Measurements from ENCODE around the gene VAV2. TPM values are rescaled to one million over a fixed set of nuclear protein-coding genes. Genes with fewer than 3 reads are reported as not detected.

VAV2 gene
- total RNA-seq, 1 experiment from 2014 or later: 22.8 TPM

DNA sequence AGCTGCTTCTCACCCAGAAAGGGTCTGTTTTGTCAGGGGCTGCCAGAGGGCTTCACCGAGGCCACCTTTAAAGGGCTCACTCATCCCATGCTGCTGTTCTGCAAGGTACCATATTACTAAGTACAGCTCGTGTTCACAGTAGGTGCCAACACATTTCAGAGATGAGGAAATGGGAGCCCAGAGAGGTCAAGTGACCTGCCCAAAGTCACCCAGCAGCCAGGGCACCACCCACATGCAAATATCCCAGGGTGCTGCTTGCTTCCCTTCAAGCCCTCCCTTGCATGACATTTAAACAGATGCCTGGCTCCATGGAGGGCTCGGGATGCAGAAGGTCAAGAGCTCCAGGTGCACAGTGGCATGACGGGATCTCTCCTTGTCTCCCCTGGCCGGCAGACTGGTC, 130.4 kb downstream of the VAV2 start:
- DNase-seq: no peak
- Histone ChIP-seq H3K36me3 (no peaks in the 10 kb centered on the region; the same call in 1 of the 2 replicates), H3K9me3 (no peaks in the 10 kb centered on the region), H3K4me3 (no peak overlapping the region), H3K27me3 (no peaks in the 10 kb centered on the region)

DNA sequence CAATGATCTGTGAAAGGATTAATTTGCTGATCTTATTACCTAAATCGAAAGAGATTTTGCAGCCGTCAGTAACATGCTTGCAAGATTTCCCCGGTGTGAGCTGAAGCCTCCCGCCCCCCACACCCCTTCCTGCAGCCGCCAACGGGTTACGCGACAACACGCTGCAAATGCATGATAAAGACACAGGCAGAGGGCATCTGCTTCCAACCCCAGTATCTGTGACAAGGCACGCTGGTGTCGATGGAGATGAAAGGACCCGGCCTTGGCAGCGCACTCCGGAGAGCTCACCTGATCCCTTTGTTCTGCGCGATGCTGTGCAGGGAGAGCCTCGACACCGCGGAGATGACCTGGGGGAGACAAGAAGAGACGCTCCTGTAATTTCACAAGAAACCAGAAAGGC, 131.0 kb downstream of the VAV2 start:
- H3K9me3 ChIP-seq: no peaks in the 10 kb centered on the region
- no peak for DNase-seq
- H3K27me3 ChIP-seq: no peaks in the 10 kb centered on the region
- no peak overlapping the region for H3K4me3 ChIP-seq
- no peaks in the 10 kb centered on the region; the same call in 1 of the 2 replicates for H3K36me3 ChIP-seq

DNA sequence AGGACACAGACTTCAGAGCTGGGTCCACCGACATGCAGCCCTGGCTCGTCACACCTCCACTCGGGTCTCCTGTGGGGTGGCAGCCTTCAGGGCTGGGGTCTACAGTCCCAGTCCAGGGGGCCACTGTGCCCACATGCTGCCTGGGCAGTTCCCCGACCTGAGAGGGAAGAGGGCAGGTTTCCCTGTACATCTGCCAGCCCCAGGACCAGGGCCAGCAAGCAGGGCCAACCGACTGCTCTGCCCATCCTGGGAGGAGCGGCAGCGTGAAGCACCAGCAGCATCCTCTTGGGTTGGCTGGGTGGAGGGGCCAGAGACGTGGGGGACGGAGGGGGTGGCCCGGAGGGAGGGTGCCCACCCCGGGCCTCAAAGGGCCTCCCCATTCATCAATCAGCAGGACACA, 133.4 kb downstream of the VAV2 start:
- no peak for DNase-seq
- Histone ChIP-seq H3K9me3 (no peaks in the 10 kb centered on the region), H3K4me3 (no peak overlapping the region), H3K36me3 (no peaks in the 10 kb centered on the region), H3K27me3 (no peaks in the 10 kb centered on the region)

DNA sequence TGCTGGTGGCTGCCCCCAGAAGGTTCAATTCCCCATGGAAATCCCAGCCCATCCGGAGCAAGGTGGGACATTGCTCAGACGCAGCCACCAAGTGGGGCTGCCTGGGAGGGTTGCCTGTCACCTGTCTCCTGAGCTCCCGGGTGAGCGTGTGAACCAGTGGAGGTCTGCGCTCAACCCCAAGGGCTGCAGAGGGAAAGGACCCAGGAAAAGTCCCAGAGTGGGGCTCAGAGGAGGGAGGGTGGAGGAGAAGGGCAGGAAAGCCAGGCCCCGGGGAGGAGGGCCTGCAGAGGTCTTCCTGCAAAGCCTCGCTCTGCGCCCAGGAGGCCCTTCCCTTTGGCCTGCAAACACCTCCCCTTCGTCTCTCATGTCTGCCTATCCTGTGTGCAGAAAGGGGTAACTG, 134.5 kb downstream of the VAV2 start:
- H3K27me3 ChIP-seq: no peaks in the 10 kb centered on the region
- H3K9me3 ChIP-seq: no peaks in the 10 kb centered on the region
- no peak overlapping the region for H3K4me3 ChIP-seq
- no peak for DNase-seq
- no peaks in the 10 kb centered on the region for H3K36me3 ChIP-seq

DNA sequence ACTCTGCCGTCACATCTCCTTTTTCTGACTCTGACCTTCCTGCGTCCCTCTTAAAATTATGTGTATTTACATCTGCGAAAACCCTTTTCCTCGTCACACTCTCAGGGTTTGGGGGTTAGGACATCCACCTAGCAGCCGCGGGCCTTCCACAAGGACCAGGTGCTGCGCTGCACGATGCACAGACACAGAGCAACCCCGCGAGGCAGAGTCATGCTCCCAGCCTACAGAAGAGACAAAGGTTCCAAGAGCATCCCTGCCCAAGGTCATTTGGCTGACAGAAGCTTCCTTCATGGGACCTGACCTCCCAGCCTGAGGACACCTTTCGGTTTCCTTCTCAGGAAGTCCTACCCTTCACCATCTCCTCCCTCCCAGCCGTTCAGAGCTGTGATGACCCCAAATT, 135.3 kb downstream of the VAV2 start:
- Histone ChIP-seq H3K4me3 (no peak overlapping the region), H3K27me3 (no peaks in the 10 kb centered on the region), H3K9me3 (no peaks in the 10 kb centered on the region), H3K36me3 (no peaks in the 10 kb centered on the region)
- no peak for DNase-seq

DNA sequence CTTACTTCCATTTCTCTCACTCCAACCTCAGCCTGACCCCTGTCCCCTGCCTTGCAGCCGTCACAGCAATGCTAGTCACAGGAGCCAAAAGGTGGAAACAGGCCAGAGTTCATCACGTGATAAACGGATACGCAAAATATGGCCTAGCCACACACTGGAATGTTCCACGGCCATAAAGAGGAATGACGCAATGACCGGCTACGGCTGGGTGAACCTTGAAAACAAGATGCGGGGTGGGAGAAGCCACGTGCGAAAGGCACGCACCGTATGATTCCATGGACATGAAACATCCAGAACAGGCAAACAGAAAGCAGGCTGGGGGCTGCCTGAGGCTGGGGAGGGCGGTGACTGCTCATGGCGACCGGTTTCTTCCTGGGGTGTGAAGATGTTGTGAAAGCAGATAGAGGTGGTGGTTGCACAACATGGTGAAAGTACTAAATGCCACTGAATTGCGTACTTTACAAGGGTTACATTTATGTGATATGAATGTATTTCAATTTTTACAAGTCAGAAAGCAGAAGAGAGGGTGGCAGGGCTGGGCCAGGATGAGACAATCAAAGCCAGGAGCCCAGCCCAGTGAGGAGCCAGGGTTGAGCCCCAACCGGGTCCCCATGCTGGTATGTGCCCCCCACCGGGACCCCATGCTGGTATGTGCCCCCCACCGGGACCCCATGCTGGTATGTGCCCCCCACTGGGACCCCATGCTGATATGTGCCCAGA, 136.2 kb downstream of the VAV2 start:
- H3K4me3 ChIP-seq: no peak overlapping the region
- H3K9me3 ChIP-seq: no peaks in the 10 kb centered on the region
- no peaks in the 10 kb centered on the region for H3K27me3 ChIP-seq
- no peak for DNase-seq
- H3K36me3 ChIP-seq: no peaks in the 10 kb centered on the region

DNA sequence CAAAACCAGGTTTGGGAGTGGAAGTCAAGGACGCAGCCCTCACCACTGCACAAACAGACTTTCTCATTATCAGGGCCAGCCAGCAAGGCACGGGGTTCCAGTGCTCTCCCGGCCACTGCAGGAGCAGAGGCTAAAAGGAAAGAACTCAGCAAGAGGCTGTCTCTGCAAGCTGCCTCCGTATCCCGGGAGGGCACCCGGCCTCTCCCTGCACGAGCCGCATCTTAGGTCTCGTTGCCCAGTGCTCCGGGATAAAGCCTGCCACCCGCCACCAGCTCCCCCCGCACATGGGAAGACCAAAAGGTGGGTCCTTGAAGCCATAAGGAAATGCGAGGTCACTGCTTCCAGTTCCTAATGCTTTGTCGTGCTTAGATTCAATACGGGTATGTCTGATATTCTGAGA, 136.8 kb downstream of the VAV2 start:
- Histone ChIP-seq H3K27me3 (no peaks in the 10 kb centered on the region), H3K9me3 (no peaks in the 10 kb centered on the region), H3K36me3 (no peaks in the 10 kb centered on the region), H3K4me3 (no peak overlapping the region)
- DNase-seq: no peak

DNA sequence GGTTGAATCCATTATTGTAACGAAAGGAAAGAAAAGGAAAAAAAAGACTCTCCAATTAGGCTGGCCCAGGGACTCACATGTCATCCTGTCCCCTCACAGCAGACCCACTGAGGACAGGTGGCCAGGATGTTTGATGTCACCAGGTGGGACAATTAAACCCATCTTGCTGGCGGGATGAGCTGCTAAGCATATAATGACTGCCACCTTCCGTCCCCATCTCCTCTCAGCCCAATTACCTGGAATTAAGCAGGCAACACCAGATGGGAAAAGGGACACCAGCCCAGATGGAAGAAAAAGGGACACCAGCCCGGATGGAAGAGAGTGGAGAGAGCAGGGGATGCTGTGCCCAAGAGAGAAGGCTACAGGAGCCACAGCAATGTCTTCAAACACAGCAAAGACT, 137.4 kb downstream of the VAV2 start:
- H3K27me3 ChIP-seq: no peaks in the 10 kb centered on the region
- DNase-seq: no peak
- no peaks in the 10 kb centered on the region for H3K9me3 ChIP-seq
- no peaks in the 10 kb centered on the region for H3K36me3 ChIP-seq
- H3K4me3 ChIP-seq: no peak overlapping the region

DNA sequence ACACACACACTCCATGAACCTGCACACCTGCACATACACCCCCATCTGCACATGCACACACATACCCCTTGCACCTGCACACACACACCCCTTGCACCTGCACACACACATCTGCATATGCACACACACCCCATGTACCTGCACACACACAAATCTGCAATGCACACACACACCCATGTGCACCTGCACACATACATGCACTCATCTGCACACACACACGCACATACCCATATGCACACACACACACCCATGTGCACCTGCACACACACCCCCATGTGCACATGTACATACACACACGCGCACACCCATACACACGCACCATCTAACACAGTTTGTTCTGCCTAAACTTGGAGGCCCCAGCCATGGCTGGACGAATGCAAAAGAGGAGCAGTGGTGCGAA, 138.1 kb downstream of the VAV2 start:
- no peaks in the 10 kb centered on the region for H3K36me3 ChIP-seq
- no peaks in the 10 kb centered on the region for H3K27me3 ChIP-seq
- no peaks in the 10 kb centered on the region for H3K9me3 ChIP-seq
- no peak for DNase-seq
- H3K4me3 ChIP-seq: no peak overlapping the region

DNA sequence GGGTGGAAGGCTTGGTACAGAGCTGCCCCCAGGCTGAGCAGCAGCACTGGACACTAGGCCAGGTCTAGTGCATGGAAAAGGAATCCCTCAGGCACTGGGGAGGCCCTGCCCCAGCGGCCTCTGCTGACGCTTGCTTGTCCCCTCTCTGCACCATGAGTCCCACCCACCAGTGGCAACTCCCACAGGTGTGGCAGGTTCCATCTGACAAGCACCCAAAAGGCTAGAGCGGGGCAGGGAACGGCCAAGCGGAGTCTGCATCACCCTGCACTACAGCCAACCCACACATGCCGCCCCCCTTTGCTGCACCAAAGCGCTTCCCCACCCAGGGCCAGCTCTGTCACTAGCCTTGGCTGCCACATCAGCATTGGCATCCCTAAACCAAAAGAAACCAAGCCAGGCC, 138.8 kb downstream of the VAV2 start:
- H3K27me3 ChIP-seq: no peaks in the 10 kb centered on the region
- no peaks in the 10 kb centered on the region for H3K9me3 ChIP-seq
- no peaks in the 10 kb centered on the region for H3K36me3 ChIP-seq
- DNase-seq: no peak
- no peak overlapping the region for H3K4me3 ChIP-seq

DNA sequence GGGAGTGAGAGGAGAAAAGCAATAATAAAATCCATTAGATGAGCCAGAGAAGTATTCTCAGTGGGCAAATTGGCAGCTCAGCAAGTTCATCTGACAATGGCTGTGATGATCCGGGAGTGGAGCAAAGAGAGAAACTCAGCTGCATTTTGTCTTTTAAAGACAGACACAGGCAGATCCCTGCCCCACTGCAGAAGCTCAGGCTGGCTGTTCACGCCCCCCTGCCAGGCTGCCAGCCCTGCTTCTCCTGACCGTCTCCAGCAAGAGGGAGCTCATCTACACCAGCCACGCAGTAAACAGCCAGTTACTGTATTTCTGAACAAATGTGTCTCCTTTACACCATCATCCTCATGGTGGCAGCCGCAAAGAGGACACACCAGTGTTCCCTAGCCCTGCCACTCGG, 139.7 kb downstream of the VAV2 start:
- H3K9me3 ChIP-seq: no peaks in the 10 kb centered on the region
- H3K4me3 ChIP-seq: no peak overlapping the region
- no peaks in the 10 kb centered on the region for H3K36me3 ChIP-seq
- no peaks in the 10 kb centered on the region for H3K27me3 ChIP-seq
- no peak for DNase-seq

DNA sequence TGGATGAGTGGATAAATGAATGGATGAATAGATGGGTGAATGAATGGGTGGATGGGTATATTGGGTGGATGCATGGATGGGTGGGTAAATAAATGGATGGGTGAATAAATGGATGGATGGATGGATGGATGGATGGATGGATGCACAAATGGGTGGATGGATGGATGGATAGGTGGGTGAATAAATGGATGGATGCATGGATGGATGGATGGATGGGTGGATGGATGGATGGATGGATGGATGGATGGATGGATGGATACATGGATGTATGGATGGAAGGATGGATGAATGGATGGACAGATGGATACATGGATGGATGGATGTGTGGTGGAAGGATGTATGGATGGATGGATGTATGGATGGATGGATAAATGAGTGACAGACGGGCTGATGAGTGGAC, 140.4 kb downstream of the VAV2 start:
- Histone ChIP-seq H3K36me3 (no peaks in the 10 kb centered on the region), H3K4me3 (no peak overlapping the region), H3K9me3 (no peaks in the 10 kb centered on the region), H3K27me3 (no peaks in the 10 kb centered on the region)
- DNase-seq: no peak

DNA sequence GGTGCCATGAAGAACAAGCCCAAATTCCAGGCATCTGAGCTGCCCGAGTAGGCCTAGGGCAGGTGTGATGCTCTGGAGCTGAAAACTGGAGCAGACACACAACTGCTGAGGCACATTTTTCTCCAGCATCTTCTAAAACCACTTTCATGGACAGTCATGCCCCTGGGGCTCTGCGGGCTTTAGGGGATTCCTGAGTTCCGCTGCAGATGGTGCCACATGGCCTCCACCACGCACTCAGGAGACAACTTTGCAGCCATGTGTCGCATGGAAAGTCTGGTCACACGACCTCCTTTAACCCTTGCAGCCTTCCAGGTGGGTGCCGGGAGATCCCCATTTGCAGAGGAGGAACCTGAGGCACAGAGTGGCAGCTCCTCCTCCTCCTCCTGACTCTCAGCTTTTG, 141.2 kb downstream of the VAV2 start:
- no peaks in the 10 kb centered on the region for H3K27me3 ChIP-seq
- DNase-seq: no peak
- H3K36me3 ChIP-seq: no peaks in the 10 kb centered on the region
- H3K4me3 ChIP-seq: no peak overlapping the region
- no peaks in the 10 kb centered on the region for H3K9me3 ChIP-seq

DNA sequence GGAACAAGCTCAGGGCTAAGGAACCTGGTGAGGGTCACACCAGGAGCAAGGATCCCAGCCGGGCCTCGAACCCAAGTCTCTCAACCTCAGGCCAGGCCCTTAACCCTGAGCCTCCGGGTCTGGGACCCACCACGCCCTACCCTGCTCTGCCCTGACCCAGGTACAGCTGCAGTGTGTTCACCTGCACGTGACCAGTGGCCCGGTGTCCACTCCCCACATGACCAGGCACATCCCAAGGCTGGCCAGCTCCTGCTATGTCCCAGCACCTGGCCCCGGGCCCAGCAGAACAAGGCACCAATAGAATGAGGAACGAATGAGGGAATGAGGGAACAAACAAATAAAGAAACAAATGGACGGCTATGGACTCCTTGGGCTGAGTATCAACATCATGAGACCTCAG, 142.0 kb downstream of the VAV2 start:
- Histone ChIP-seq H3K27me3 (no peaks in the 10 kb centered on the region), H3K4me3 (no peak overlapping the region), H3K9me3 (no peaks in the 10 kb centered on the region), H3K36me3 (no peaks in the 10 kb centered on the region)
- no peak for DNase-seq

DNA sequence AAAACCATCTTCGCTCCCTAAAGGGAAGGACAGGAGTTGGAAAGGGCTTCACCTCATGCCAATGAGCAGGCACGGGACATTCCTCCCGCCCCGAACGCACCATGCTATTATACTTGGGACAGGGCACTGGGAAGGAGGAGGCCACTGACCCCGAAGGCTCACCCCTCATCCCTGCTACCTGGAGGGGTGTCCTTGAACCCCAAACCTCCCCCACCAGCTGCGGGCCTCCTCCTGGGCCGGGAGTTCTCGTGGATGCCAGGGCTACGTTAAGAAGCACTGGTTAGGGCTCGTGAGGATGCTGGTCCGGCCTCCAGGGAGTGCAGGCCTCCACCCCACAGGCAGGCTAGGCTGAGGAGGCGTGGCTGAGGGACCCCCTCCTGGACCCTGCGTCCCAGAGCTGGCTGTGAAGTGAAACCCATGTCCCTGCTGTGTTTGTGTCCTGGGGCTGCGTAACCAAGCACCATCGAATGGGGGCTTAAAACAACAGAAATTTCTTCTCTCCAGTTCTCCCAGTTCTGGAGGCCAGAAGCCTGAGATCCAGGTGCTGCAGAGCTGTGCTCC, 142.9 kb downstream of the VAV2 start:
- no peak for DNase-seq
- no peaks in the 10 kb centered on the region for H3K36me3 ChIP-seq

DNA sequence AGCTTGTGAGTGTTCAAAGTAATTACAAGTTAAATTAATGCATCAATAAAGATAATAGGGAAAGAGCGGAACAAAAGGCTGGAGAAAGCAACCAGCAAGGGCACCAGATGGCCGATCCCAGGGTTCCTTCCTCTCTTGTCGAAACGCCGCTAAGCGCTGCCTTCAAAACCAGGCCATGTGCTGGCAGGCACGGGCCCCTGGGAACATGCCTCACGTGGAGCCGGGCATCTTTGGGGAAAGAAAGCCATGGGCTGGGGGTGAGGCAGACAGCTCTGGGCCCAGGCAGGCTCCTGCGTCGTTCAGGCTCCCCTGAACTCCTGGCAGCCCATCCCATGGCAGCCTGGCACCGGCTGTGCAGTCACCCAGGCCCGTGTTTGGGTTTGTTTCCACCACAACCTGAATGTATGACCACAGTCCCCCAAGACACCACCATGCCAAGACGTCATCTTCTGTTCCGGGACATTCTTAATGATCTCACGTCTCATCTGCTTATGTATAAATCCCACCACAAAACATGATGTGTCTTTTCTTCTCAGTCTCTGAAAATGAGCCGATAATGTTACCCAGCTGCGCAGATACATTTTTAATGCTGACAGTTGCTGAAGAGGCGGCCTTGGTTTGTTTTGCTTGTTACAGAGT, 143.5 kb downstream of the VAV2 start:
- no peaks in the 10 kb centered on the region for H3K9me3 ChIP-seq
- H3K4me3 ChIP-seq: no peak overlapping the region
- H3K36me3 ChIP-seq: no peaks in the 10 kb centered on the region
- no peak for DNase-seq
- H3K27me3 ChIP-seq: no peaks in the 10 kb centered on the region

More for the DNA sequence above, 142.9 kb downstream of the VAV2 start:
- H3K27me3 ChIP-seq: no peaks in the 10 kb centered on the region
- no peaks in the 10 kb centered on the region for H3K9me3 ChIP-seq
- H3K4me3 ChIP-seq: no peak overlapping the region

DNA sequence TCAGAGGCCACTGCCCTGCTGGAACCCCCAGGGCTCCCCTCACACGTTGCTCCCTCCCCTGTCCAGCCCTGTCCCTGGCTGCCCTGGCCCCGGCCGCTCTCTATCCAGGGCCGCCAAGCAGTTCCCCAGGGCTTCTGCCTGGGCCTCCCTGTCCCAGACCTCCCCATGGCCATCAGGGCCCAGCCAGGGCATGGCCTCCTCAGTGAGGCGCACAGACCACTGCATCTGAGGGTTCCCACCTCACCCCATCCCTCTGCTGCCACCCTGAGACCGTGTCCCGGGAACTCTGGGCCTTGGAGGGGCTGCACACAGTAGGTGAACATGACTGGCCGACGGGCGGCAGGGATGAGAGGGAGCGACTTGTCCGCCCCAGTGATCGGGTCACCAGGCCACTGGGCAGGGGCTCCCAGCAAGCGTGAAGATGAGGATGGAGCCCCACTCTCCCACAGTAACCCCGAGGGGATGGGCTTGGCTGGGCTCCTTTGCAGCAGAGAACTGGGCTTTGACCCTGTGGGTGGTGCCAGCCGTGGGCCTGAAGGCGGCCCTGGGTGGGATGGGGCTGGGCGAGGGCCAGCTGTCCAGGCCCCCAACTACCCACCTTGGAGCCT, 145.5 kb downstream of the VAV2 start:
- Histone ChIP-seq H3K27me3 (no peaks in the 10 kb centered on the region), H3K36me3 (no peaks in the 10 kb centered on the region), H3K9me3 (no peaks in the 10 kb centered on the region), H3K4me3 (no peak overlapping the region)
- no peak for DNase-seq

DNA sequence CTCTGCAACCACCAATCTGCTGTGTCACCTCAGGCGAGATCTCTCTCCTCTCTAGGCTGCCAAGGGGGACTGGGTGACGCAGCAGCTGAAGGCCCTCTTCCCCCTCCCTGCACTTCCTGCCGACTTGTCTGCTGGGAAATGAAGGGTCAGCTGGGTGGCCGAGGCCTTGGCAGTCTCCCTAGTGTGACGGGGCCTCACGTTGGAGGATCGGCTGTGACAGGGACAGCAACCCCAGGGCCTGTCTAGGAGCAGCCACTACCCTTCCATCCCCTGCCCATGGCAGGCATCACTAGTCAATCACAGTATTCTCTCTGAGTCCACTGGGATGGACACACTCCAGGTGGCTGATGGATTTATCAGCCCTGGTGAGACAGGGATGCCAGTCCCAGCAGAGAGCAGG, 146.7 kb downstream of the VAV2 start:
- Histone ChIP-seq H3K4me3 (no peak overlapping the region), H3K9me3 (no peaks in the 10 kb centered on the region), H3K27me3 (no peaks in the 10 kb centered on the region), H3K36me3 (no peaks in the 10 kb centered on the region)
- DNase-seq: no peak

Measured in MG63 (cell line).